OCI-LY7 (cell line): ENCODE data around the gene CCK.

Source experiments
- CTCF ChIP-seq: fragments of 200-600 bp; sonication (generic); conservative IDR thresholded peaks from 2 replicates; pipeline ENCODE4 v1.5.1; 2014; ENCODE audit warnings: mild to moderate bottlenecking, antibody characterized with exemption, low read length, moderate library complexity, mixed read lengths
- EZH2phosphoT487 ChIP-seq: fragments of 200-600 bp; sonication (generic); IDR thresholded peaks from 2 replicates; pipeline ENCODE4 v1.6.1; 2018; ENCODE audit warnings: low read depth, borderline replicate concordance, mild to moderate bottlenecking, mixed run types, antibody characterized with exemption, low read length, moderate library complexity, mixed read lengths

- TF ChIP-seq CTCF (no peak), EZH2phosphoT487 (no peak)
These were observed 29.4 kb downstream of the CCK start for GRCh38 chr3:42236611-42237010.
